Superior temporal gyrus (tissue), 1 donor: ENCODE results near the gene C17orf67.

ENCODE experiments used
- DNase-seq: peaks from one replicate; pipeline ENCODE4 v3.0.0-alpha.2; 2016; ENCODE audit errors: extremely low spot score

Gene C17orf67

DNA sequence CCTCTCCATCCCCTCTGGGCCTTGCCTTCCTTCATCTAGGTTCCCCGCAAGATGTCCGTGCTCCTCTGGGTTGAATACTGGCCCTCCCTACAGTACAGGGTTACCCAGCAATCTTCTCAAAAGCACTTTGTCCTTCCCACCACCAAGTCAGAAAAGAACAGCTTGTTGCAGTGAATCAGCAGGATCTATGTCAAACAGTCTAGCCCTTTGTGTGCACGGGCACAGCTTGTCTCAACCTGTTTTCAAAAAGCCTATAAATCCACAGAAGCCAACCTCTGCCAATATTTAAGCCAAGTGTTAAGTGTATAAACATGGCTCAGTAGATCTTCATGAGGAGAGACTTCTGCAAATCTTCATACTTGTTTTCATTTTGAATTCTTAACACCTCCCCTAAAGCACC lies 25.2 kb downstream of the C17orf67 start:
- DNase-seq, result no peak

DNA sequence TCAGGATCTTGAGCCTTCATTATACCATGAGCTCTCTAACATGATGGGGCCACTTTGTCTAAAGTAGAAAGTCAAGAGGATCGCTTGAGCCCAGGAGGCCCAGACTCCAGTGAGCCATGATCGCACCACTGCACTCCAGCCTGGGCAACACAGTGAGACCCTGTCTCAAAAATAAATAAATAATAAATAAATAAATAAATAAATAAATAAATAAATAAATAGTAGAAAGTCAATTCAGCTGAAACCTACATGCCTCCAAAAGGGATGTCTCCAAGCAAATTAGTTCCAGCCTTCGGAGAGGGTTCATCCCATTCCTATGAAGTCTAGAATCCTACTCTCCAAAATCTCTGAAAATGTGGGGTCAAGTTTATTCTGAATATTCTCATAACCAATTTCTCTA lies 26.0 kb downstream of the C17orf67 start:
- no peak for DNase-seq

DNA sequence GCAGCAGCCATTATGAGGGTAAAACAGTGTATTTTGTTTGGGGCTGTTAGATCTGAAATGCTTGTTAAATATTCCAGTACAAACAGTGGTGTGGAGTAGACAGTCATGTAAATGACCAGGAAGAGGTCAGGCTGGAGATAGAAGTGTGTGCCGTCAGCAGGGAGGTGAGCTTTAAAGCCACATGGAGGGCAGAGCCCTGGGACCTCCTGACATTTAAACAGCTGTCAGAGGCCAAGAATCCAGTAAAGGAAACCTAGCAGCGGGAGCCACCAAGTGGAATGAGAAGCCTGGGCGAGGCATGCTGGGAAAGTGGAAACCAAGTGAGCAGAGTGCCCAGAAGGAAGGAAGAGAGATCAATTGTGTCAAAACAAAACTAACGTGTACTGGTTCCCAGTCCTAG lies 26.8 kb downstream of the C17orf67 start:
- no peak for DNase-seq

DNA sequence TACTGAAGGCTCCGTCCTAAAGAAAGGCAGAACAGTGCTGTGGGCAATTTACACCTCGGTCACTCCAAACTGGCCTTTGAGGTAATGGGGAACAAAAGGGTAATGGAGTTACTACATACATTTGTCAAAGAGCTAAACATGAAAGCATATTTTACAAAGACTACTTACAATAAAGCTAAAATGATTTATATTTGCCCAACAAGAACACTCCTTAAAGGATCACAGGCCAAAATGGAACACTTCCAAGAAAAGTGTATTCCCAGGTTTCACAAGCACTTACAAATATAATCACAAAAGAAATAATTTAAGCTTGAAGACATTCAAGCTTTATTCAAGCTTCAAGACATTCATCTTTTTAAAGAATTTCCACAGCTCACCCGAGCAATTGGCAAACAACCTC lies 29.3 kb downstream of the C17orf67 start:
- no peak for DNase-seq

DNA sequence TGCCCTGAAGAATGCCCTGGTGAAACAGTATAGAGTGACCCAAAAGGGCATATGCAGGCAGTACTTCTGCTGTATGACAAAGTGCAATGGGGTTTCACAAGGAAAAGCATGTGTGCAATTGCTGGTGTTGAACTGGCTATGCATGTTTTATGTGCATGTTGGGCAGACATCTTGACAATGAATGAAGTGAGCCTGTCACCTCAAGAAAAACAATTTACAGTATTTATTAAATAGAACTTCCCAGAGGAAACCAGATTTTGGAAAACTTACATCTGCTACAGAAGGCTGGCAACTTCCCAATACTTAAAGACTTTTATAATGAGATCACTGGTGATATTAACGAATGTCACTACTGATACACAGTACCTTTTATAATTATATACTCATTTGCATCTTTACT lies 30.6 kb downstream of the C17orf67 start:
- no peak for DNase-seq

DNA sequence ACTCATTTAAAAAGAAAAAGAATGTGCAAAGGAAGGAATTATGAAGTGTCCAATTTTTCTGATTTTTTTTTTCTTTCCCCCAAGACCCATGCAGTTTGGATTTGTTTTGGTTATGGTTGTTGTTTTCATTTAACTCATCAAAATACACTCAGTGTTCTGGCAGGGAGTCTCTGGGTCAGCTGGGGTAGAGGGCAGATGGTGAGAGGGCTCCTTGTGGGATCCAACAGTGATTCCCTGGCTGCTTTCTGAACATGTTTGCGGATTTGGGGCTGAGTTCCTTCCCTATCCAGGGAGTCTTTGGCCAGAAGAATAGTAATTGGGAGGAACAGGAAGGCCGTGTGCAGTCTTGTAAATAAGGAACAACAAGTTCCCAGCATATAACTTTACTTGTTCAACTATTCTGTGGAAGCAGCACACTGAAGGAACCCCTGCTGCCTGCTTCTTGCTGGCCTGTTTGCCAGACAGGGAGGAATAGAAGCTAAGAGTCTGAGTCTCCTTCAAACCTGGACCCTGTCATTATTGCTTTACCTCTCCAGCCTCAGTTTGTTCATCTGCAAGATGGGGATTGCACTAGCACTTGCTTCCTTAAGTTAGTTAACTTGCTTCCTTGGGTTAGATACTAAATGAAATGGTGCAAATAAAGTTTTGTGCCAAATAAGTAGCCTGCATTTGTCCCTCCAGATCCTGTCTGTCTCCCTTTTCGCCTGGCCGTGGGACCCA lies 32.1 kb downstream of the C17orf67 start:
- no peak for DNase-seq

DNA sequence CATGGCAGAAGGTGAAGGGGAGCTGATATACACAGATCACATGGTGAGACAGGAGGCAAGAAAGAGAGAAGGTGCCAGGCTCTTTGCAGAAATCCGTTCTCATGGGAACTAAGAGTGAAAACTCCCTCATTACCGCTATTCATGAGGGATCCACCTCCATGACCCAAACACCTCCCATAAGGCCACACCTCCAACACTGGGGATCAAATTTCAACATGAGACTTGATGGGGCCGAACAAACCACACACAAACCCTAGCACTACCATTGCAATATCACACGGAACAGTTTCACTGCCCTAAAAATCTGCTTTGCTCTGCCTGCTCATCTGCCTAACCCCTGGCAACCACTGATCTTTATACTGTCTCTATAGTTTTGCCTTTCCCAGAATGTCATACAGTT lies 34.8 kb downstream of the C17orf67 start:
- no peak for DNase-seq

DNA sequence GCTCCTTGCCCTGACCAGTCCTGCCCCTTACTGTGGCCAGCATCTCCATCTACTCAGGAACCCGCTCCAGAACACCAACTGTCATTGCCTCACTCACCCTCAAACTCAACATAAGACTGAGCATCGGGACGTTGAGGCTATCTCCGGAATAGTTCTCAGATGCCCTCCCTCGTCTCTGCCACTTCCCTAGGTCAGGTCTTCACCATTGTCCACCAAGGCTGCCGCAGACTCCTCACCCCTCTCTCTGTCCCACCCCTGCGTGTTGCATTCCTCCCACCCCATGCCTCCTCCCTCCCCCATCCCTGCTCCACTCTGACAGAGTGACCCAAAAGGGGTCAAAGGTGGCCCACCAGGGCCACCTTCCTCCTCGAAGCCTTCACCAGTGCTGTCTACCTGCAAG lies 37.2 kb downstream of the C17orf67 start:
- no peak for DNase-seq

DNA sequence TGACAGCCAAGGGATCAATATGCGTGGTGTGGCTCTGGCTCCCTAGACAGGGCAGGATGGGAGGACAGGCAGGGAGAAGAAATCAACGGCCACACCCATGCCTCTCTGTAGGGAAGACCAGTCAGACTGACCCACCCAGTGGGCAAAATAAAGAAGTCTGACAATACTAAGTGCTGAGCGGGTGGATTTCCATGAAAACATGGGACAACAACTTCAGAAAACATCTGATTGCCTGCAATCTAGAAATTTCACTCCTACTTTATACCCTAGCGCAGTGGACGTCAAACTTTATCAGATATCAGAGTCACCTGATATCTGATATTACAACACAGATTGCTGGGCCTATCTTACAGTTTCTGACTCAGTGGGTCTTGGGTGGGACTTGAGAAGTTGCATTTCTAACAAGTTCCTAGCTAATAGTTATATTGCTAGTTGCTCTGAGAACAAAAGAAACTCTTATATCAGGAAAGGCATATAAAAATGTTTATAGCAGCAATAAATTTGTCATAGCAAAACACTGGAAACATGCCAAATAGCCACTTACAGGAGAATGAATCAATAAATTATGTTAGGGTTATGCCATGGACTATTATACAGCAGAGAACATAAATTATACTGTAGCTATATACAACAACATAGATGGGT lies 38.4 kb downstream of the C17orf67 start:
- DNase-seq, result no peak

DNA sequence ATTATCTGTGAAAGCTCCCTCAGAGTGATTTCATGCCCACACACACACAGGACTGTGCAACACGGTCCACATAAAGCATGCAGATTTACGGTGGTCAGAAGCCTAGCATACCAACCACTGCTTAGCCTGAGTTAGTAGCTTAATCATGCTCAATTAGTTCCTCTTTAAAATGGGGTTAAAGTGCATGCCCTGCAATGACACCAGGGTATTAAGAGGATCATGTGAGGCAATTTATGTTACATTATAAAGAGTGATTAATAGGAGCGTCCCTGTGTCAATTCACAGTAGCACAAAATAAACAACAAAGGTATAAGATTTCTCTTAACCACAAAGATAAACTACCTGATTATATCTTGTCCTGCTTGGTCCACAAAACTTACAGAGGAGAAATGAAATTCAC lies 39.8 kb downstream of the C17orf67 start:
- no peak for DNase-seq

DNA sequence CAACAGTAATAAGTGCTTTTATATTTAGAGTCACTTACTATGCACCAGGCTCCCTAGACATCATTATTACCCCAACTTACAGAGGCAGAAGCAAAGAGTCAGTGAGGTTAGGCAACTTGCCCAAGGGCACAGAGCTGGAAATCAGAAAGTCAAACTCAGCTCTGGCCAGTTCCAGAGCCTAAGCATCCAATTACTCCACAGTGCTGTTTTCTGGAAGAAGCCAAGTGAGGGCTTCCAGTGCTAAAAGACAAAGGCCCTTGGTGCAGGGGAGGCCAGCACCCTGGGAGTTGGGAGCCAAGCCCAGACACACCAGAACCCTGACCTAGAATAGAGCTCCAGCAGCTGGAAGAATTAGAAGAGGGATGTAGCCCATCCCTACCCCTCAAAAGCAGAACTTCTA lies 40.2 kb downstream of the C17orf67 start:
- DNase-seq, result no peak

DNA sequence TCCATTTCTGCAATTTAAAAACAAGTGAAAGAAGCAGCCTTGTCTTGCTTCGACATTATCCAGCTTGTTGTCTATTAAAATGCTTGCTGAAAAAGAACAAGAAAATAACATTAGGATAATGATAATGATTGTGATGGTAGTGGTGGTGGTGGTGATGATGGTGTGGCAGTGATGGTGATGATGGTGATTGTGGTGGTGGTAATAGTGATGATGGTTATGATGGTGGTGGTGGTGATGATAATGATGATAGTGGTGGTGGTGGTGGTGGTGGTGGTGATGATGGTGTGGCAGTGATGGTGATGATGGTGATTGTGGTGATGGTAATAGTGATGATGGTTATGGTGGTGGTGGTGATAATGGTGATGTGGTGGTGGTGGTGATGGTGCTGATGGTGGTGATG lies 41.5 kb downstream of the C17orf67 start:
- no peak for DNase-seq

DNA sequence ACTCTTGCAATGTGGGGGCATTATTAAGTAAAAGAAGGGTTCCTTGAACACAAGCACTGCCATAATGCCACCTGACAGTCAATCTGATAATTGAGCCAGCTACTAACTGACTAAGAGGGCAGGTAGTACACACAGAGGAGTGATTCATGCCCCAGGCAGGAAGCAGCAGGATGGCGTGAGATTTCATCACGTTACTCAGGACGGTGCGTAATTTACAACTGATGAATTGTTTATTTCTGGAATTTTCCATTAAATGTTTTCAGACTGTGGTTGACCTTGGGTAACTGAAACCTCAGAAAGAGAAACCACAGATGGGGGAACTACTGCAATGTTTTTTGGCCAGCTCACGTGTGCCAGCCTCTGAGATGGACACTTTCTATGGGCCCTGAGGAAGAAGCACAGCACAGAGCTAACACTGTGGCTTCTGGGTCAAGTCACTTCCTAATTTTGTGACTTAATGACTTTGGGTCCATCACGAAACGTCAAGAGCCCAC lies 46.7 kb downstream of the C17orf67 start:
- no peak for DNase-seq

DNA sequence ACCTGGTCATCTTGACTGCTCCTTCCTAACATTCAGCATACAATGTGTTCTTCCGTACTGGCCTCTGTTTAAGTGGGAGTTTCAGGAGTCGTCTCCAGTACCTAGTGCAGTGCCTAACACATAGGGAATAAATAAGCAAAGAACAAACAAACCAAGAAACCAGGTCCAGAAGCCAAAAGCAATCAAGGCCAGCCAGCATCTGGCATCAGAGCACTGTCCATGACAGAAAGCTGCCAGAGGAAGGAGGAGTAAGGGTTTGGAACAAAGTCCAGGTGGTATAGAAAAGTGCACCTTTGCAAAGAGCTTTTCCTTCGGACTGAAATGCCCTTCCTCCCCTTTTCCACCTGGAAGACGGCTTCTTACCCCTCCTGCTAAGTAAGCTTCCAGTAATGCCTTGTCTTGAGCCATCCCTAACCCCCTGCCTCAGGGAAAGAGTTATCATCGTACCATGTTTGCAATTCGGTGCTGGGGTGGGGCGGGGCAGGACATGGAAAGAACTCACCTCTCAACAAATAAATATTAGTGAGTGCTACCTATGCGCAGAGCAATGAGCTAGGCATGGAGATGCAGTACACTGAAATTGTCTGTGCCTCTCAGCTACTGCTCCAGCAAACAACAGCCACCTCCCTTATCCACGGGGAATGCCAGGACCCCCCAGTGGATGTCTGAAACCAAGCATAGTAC lies 47.6 kb downstream of the C17orf67 start:
- no peak for DNase-seq

DNA sequence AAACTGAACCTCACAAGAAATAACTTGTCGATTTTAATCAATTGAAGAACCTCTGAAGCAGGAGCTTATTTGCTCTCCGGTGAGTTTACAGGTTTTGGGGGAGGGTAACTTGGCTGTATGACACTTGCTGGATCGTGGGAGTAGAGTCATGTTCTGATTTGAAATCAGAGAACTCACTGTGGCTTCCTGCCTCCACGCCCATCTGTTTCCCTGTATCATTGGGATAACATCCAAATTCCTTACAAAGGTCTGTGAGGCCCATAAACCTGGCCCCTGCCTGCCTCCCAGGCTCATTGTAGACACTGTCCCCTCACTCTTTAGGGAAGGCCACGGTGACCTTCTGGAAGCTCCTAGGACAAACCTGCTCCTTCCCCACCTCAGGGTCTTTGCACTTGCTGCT lies 48.3 kb downstream of the C17orf67 start:
- no peak for DNase-seq

DNA sequence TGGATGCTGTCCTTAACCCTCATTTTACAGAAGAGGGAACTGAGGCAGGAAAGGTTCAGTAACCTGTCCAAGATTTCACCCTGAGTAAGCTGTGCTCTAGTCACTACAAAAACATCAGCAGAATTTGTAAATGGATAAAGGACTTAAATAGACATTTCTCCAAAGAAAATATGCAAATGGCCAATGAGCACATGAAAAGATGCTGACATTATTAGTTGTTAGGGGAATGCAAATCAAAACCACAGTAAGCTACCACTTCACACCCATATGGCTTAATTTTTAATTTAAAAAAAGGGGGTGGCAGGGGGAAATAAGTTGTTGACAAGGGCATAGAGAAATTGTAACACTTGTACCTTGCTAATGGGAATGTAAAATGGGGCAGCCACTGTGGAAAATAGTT lies 51.4 kb downstream of the C17orf67 start:
- no peak for DNase-seq

DNA sequence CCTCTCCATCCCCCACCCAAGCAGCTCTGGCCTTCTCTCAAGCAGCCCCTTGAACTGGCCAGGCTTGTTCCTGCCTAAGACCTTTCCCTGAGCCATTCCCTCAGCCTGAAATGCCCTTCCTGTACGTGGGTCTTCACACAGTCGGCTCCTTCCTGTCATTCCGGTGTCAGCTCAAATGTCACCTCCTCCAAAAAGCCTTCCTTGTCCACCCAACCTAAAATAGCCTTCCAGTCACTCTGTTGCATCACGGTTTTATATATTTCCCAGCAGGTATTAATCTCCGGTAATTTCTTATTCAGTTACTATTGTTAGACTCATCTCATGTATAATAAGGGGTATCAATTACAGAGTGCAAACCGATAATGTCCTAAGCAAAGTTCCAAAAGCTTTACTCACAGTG lies 51.8 kb downstream of the C17orf67 start:
- DNase-seq, result no peak

DNA sequence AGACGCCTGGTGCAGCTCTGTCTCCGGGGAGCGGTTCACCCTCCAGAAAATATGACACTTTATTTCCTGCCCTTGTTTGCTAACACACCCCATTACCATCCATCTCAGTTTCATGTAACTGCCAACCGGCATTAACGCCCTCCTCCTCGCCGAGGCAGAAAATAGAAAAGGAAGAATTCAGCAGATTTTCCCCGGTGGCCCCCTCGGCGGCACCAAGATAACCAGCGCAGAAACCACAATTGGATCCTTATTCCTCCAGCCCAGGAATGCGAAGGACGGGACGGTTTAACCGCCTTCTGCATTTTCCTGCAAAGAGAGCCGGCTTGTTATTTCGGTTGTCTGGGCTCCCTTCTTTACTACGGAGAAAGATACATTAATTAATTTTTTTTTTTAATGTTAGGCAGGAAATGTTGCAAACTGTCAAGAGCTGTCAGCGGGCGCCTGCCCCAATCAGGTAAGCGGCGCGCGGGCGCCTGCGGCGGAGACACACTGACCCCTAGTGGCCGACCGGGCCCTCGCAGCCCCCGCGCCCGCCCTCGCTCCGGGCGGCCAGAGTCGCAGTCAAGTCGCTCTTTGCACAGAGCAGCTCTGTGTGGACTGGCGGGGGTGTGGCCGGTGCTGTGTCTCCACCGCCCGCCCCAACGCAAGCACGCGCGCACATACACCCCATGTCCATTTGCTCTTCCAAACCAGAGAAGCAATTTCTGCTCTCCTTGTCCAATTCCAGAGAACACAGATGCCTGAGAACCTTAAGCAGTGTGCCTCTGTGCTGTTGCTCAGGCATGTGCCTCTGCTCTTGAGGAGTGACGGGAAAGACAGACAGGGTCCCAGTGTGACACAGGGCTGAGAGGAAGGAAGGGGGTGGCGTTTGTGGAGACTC lies 53.6 kb downstream of the C17orf67 start:
- peak; percentile 78 for DNase-seq

DNA sequence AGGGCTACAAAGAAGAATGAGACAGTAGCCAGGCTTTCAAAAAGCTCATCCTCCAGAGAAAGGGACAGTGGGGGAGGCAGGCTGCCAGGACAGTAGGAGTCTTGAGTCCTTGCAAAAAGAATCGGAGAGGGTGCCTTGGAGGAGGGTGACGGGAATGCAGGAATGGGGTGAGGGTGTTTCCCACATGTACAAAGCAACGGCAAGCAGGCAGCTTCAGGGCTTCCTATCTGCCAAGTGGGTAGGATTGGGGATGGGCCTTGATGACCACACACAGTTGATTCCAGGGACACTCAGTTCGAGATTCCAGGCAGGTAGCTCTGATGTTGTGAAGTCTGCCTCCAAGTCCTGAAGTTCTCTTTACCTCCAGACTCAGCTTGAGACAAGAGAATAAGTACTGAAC lies 54.4 kb downstream of the C17orf67 start:
- no peak for DNase-seq

DNA sequence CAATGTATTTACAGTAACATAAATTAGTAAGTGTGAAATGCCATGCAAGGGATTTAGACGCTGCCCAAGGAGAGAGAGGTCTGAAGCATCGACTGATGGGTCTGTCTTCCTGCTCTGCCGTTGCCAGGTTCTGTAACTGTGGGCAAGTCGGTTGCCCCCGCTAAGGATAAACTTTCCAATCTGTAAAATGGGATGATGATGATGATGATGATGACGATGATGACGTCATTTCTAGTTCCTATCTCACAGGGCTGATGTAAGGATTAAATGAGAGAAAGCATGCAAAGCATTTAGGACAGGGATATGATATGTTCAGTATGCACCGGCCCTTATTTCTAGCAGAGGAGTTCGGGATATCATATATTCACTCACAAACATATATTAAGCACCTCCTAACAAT lies 54.8 kb downstream of the C17orf67 start:
- no peak for DNase-seq

DNA sequence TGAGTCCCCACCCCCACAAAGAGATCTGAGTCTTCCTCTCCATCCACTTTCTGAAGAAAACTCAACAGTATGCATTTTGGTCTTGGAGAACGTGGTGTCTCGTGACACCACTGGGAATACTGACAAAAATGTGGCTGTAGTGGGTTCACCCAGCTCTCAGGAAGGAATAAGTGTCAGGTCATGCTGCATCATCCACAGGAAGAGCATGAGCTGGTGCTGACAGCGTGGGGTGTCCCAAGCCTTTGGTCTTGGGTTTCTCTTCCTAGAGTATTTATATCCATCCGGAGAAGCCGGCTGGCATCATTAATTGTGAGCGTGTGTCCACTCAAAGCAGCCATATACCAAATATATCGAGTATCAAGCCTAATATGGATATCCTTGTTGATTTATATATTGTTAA lies 55.9 kb downstream of the C17orf67 start:
- DNase-seq, result no peak

DNA sequence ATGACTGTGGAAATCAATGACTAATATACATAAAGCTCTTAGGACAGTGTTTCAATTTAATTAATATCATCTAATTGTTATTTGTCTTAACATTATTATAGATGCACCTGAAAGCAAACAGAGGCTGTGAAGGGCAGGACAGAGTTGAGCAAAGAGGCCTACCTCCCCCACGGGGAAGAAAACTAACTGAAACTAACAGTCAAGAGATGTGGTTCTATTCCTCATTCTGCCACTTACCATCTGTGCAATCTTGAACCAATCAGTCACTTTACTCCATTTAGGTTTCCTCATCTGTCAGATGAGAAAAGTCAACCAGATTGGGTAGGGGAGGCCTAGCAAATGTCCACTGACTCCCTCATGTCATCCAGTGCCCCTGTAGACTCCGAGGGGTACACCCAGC lies 59.1 kb downstream of the C17orf67 start:
- DNase-seq, result no peak
